WTC11 (cell line): ENCODE measurements around the gene DNAH11. TPM values are rescaled to one million over a fixed set of nuclear protein-coding genes. Genes with fewer than 3 reads are reported as not detected.

Source experiments
- ATAC-seq: fragments of 200-7000 bp; cut with Tn5 transposase; 2 replicates; pipeline ENCODE4 v1.10.0; 2021; ENCODE audit warnings: mild to moderate bottlenecking, moderate library complexity
- CTCF ChIA-PET: fragments of 300-600 bp; sonication (Branson Sonifier 250); formaldehyde crosslinking; loops from one replicate; lab custom pipeline; 2021; ENCODE audit warnings: antibody characterized with exemption; lab: Charles Lee
- POLR2A ChIA-PET: fragments of 350-600 bp; sonication (Branson Sonifier 250); formaldehyde crosslinking; loops from one replicate; lab custom pipeline; 2021; ENCODE audit warnings: antibody characterized with exemption; lab: Charles Lee
- DNase-seq: peaks from one replicate; pipeline ENCODE4 v3.0.0; 2021; ENCODE audit warnings: low spot score
- H3K27ac Mint-ChIP-seq: 2 replicates; pipeline ENCODE4 v1.8.0; 2021; ENCODE audit warnings: mixed read lengths
- H3K27me3 Mint-ChIP-seq: 2 replicates; pipeline ENCODE4 v1.8.0; 2021; ENCODE audit warnings: low read depth, mild to moderate bottlenecking, moderate library complexity, mixed read lengths
- H3K36me3 Mint-ChIP-seq: 2 replicates; pipeline ENCODE4 v1.8.0; 2021; ENCODE audit warnings: mixed read lengths
- H3K4me1 Mint-ChIP-seq: 2 replicates; pipeline ENCODE4 v1.8.0; 2022; ENCODE audit warnings: mixed read lengths
- H3K4me3 Mint-ChIP-seq: 2 replicates; pipeline ENCODE4 v1.8.0; 2021; ENCODE audit warnings: mild to moderate bottlenecking, moderate library complexity, mixed read lengths
- H3K9me3 Mint-ChIP-seq: 2 replicates; pipeline ENCODE4 v1.8.0; 2021; ENCODE audit warnings: mixed read lengths
- FOXJ3 ChIP-seq: sonication (generic); formaldehyde crosslinking; IDR thresholded peaks from 2 replicates; pipeline ENCODE4 v1.9.0; 2021; ENCODE audit warnings: missing genetic modification reagents, mild to moderate bottlenecking, borderline replicate concordance
- FOXK1 ChIP-seq: sonication (generic); formaldehyde crosslinking; IDR thresholded peaks from 2 replicates; pipeline ENCODE4 v1.8.0; 2022; ENCODE audit warnings: mild to moderate bottlenecking, moderate library complexity, missing genetic modification reagents
- JAZF1 ChIP-seq: fragments of 250-450 bp; sonication (Bioruptor Pico); IDR thresholded peaks from 2 replicates; pipeline ENCODE4 v1.9.0; 2021; ENCODE audit warnings: moderate library complexity, mild to moderate bottlenecking, inconsistent platforms
- NFE2L1 ChIP-seq: sonication (generic); formaldehyde crosslinking; IDR thresholded peaks from 2 replicates; pipeline ENCODE4 v1.8.1; 2023; ENCODE audit warnings: missing genetic modification reagents
- NFYB ChIP-seq: sonication (generic); formaldehyde crosslinking; conservative IDR thresholded peaks from 2 replicates; pipeline ENCODE4 v1.8.0; 2022; ENCODE audit warnings: low read depth, missing genetic modification reagents
- RELA ChIP-seq: sonication (generic); formaldehyde crosslinking; IDR thresholded peaks from 2 replicates; pipeline ENCODE4 v1.8.1; 2022; ENCODE audit warnings: missing genetic modification reagents, mild to moderate bottlenecking, borderline replicate concordance
- SMAD3 ChIP-seq: sonication (generic); formaldehyde crosslinking; IDR thresholded peaks from 2 replicates; pipeline ENCODE4 v1.8.0; 2022; ENCODE audit warnings: missing genetic modification reagents, mild to moderate bottlenecking, borderline replicate concordance
- SMAD4 ChIP-seq: sonication (generic); formaldehyde crosslinking; IDR thresholded peaks from 2 replicates; pipeline ENCODE4 v1.8.0; 2022; ENCODE audit warnings: mild to moderate bottlenecking, missing genetic modification reagents
- TEAD4 ChIP-seq: sonication (generic); formaldehyde crosslinking; IDR thresholded peaks from 2 replicates; pipeline ENCODE4 v1.8.0; 2022; ENCODE audit warnings: mild to moderate bottlenecking, missing genetic modification reagents
- ZNF121 ChIP-seq: sonication (generic); formaldehyde crosslinking; IDR thresholded peaks from 2 replicates; pipeline ENCODE4 v1.8.0; 2023; ENCODE audit warnings: missing genetic modification reagents
- ZNF232 ChIP-seq: sonication (generic); formaldehyde crosslinking; IDR thresholded peaks from 2 replicates; pipeline ENCODE4 v1.8.0; 2022; ENCODE audit warnings: mild to moderate bottlenecking, missing genetic modification reagents
- ZNF423 ChIP-seq: fragments of 250-450 bp; sonication (Bioruptor Pico); IDR thresholded peaks from 2 replicates; pipeline ENCODE4 v2.1.2; 2022; ENCODE audit warnings: mild to moderate bottlenecking, moderate library complexity
- total RNA-seq: library from RNA; stranded (reverse); gene quantifications from 3 replicates; pipeline ENCODE4 v1.2.3, GENCODE V29; 2021
- TF ChIP-seq, protein P1 (sequence below): sonication (generic); formaldehyde crosslinking; IDR thresholded peaks from 2 replicates; pipeline ENCODE4 v1.8.1; 2022; ENCODE audit warnings: missing genetic modification reagents, borderline replicate concordance
- TF ChIP-seq, protein P2 (sequence below): sonication (generic); formaldehyde crosslinking; IDR thresholded peaks from 2 replicates; pipeline ENCODE4 v1.8.1; 2022; ENCODE audit warnings: mild to moderate bottlenecking, moderate library complexity, missing genetic modification reagents
- TF ChIP-seq, protein P3 (sequence below): sonication (generic); formaldehyde crosslinking; conservative IDR thresholded peaks from 2 replicates; pipeline ENCODE4 v1.8.1; 2023; ENCODE audit warnings: mild to moderate bottlenecking, low read depth, missing genetic modification reagents, moderate library complexity
- TF ChIP-seq, protein P4 (sequence below): sonication (generic); formaldehyde crosslinking; IDR thresholded peaks from 2 replicates; pipeline ENCODE4 v1.8.1; 2022; ENCODE audit warnings: mild to moderate bottlenecking, missing genetic modification reagents, moderate library complexity, borderline replicate concordance
- TF ChIP-seq, protein P5 (sequence below): sonication (generic); formaldehyde crosslinking; IDR thresholded peaks from 2 replicates; pipeline ENCODE4 v1.8.0; 2023; ENCODE audit warnings: mild to moderate bottlenecking, missing genetic modification reagents
- TF ChIP-seq, protein P6 (sequence below): sonication (generic); formaldehyde crosslinking; IDR thresholded peaks from 2 replicates; pipeline ENCODE4 v1.8.1; 2023; ENCODE audit warnings: mild to moderate bottlenecking, missing genetic modification reagents, moderate library complexity

The DNAH11 gene
- total RNA-seq, 1 experiment from 2014 or later, result 6.4 TPM

DNA sequence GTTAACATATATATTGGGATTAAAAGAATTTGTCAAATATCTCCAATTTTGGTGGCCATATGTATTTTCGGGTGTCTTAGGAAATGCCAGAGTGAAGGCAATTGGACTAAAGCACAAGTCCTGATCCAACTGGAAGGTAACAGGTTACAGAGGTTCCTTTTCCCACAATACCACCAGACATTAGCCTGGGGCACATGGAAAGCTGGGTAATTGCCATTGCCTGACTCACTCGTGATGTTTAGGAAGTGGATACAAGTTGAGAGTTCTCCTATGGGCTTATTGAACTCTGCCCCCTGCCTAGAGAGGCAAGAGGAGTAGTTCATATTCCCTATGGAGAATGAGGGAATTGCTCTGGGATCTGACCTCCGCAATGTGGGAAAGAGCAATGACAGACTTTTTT is 5.7 kb downstream of the DNAH11 start:
- Mint-ChIP-seq H3K36me3 (no peaks in the 10 kb centered on the region; the same call in 1 of the 2 replicates), H3K27me3 (peaks cover 15% of the 10 kb centered on the region), H3K9me3 (0 out of 2 replicates have a peak, but pooled peaks cover 1% of the 10 kb centered on the region), H3K27ac (no peak overlapping the region), H3K4me3 (no peak overlapping the region), H3K4me1 (peaks cover 47% of the 10 kb centered on the region)
- TF ChIP-seq JAZF1 (no peak), TEAD4 (CRISPR knock-in tag) (no peak), NFYB (CRISPR knock-in tag) (no peak), ZNF121 (CRISPR knock-in tag) (no peak), FOXJ3 (no peak), NFE2L1 (CRISPR knock-in tag) (no peak), SMAD3 (no peak), RELA (CRISPR knock-in tag) (no peak), ZNF232 (no peak), SMAD4 (no peak), FOXK1 (no peak), ZNF423 (CRISPR knock-in tag) (no peak)
- TF ChIP-seq, protein P1, sequence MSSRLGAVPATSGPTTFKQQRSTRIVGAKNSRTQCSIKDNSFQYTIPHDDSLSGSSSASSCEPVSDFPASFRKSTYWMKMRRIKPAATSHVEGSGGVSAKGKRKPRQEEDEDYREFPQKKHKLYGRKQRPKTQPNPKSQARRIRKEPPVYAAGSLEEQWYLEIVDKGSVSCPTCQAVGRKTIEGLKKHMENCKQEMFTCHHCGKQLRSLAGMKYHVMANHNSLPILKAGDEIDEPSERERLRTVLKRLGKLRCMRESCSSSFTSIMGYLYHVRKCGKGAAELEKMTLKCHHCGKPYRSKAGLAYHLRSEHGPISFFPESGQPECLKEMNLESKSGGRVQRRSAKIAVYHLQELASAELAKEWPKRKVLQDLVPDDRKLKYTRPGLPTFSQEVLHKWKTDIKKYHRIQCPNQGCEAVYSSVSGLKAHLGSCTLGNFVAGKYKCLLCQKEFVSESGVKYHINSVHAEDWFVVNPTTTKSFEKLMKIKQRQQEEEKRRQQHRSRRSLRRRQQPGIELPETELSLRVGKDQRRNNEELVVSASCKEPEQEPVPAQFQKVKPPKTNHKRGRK (CRISPR knock-in tag), result no peak
- TF ChIP-seq, protein P2, sequence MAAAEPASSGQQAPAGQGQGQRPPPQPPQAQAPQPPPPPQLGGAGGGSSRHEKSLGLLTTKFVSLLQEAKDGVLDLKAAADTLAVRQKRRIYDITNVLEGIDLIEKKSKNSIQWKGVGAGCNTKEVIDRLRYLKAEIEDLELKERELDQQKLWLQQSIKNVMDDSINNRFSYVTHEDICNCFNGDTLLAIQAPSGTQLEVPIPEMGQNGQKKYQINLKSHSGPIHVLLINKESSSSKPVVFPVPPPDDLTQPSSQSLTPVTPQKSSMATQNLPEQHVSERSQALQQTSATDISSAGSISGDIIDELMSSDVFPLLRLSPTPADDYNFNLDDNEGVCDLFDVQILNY (CRISPR knock-in tag), result no peak
- TF ChIP-seq, protein P3, sequence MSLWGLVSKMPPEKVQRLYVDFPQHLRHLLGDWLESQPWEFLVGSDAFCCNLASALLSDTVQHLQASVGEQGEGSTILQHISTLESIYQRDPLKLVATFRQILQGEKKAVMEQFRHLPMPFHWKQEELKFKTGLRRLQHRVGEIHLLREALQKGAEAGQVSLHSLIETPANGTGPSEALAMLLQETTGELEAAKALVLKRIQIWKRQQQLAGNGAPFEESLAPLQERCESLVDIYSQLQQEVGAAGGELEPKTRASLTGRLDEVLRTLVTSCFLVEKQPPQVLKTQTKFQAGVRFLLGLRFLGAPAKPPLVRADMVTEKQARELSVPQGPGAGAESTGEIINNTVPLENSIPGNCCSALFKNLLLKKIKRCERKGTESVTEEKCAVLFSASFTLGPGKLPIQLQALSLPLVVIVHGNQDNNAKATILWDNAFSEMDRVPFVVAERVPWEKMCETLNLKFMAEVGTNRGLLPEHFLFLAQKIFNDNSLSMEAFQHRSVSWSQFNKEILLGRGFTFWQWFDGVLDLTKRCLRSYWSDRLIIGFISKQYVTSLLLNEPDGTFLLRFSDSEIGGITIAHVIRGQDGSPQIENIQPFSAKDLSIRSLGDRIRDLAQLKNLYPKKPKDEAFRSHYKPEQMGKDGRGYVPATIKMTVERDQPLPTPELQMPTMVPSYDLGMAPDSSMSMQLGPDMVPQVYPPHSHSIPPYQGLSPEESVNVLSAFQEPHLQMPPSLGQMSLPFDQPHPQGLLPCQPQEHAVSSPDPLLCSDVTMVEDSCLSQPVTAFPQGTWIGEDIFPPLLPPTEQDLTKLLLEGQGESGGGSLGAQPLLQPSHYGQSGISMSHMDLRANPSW (CRISPR knock-in tag), result no peak
- TF ChIP-seq, protein P4, sequence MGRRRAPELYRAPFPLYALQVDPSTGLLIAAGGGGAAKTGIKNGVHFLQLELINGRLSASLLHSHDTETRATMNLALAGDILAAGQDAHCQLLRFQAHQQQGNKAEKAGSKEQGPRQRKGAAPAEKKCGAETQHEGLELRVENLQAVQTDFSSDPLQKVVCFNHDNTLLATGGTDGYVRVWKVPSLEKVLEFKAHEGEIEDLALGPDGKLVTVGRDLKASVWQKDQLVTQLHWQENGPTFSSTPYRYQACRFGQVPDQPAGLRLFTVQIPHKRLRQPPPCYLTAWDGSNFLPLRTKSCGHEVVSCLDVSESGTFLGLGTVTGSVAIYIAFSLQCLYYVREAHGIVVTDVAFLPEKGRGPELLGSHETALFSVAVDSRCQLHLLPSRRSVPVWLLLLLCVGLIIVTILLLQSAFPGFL (CRISPR knock-in tag), result no peak
- TF ChIP-seq, protein P5, sequence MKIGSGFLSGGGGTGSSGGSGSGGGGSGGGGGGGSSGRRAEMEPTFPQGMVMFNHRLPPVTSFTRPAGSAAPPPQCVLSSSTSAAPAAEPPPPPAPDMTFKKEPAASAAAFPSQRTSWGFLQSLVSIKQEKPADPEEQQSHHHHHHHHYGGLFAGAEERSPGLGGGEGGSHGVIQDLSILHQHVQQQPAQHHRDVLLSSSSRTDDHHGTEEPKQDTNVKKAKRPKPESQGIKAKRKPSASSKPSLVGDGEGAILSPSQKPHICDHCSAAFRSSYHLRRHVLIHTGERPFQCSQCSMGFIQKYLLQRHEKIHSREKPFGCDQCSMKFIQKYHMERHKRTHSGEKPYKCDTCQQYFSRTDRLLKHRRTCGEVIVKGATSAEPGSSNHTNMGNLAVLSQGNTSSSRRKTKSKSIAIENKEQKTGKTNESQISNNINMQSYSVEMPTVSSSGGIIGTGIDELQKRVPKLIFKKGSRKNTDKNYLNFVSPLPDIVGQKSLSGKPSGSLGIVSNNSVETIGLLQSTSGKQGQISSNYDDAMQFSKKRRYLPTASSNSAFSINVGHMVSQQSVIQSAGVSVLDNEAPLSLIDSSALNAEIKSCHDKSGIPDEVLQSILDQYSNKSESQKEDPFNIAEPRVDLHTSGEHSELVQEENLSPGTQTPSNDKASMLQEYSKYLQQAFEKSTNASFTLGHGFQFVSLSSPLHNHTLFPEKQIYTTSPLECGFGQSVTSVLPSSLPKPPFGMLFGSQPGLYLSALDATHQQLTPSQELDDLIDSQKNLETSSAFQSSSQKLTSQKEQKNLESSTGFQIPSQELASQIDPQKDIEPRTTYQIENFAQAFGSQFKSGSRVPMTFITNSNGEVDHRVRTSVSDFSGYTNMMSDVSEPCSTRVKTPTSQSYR (CRISPR knock-in tag), result no peak
- TF ChIP-seq, protein P6, sequence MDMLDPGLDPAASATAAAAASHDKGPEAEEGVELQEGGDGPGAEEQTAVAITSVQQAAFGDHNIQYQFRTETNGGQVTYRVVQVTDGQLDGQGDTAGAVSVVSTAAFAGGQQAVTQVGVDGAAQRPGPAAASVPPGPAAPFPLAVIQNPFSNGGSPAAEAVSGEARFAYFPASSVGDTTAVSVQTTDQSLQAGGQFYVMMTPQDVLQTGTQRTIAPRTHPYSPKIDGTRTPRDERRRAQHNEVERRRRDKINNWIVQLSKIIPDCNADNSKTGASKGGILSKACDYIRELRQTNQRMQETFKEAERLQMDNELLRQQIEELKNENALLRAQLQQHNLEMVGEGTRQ (CRISPR knock-in tag), result no peak
- DNase-seq, result no peak
- ATAC-seq, result no peak
- ChIA-PET POLR2A (no interaction called here), CTCF (no interaction called here)
